Choroid plexus epithelial cell (primary cell): ENCODE data around the gene HSPBAP1.
"Not testable (repeated sequence)": the region's sequence is repeated elsewhere in the genome, so short reads cannot be mapped to it uniquely, and the experiment has no call there.

ENCODE experiments used
- DNase-seq: peaks from one replicate; pipeline ENCODE4 v3.0.0-alpha.2; 2010; ENCODE audit warnings: low read depth
- H3K4me3 ChIP-seq: 2 replicates; pipeline ENCODE4 v1.5.1; 2011; ENCODE audit warnings: low read depth, mild to moderate bottlenecking, control low read depth, low read length, moderate library complexity
- CTCF ChIP-seq: conservative IDR thresholded peaks from 2 replicates; pipeline ENCODE4 v1.5.1; 2011; ENCODE audit warnings: low read depth, mild to moderate bottlenecking, control low read depth, inconsistent platforms, low read length, moderate library complexity

The HSPBAP1 gene

GRCh38 chr3:122742234-122742633 lies 51.4 kb downstream of the HSPBAP1 start:
- TF ChIP-seq CTCF = no peak
- no peak overlapping the region for H3K4me3 ChIP-seq
- no peak for DNase-seq

- TF ChIP-seq CTCF = no peak
- no peak for DNase-seq
- no peak overlapping the region for H3K4me3 ChIP-seq
Measured at GRCh38 chr3:122739172-122739571, 54.5 kb downstream of the HSPBAP1 start.

GRCh38 chr3:122732682-122733525 lies 60.7 kb downstream of the HSPBAP1 start:
- DNase-seq, H3K4me3 ChIP-seq: not testable (repeated sequence)

- no peak for TF ChIP-seq CTCF
- H3K4me3 ChIP-seq = no peak overlapping the region
Measured at GRCh38 chr3:122730240-122730639, 63.4 kb downstream of the HSPBAP1 start.

GRCh38 chr3:122728756-122729514 lies 64.7 kb downstream of the HSPBAP1 start:
- no peak for TF ChIP-seq CTCF
- no peak for DNase-seq
- H3K4me3 ChIP-seq = no peak overlapping the region

More at GRCh38 chr3:122730240-122730639, 63.4 kb downstream of the HSPBAP1 start:
- no peak for DNase-seq

- no peak overlapping the region for H3K4me3 ChIP-seq
- no peak for TF ChIP-seq CTCF
- DNase-seq = no peak
Measured at GRCh38 chr3:122728186-122728585, 65.4 kb downstream of the HSPBAP1 start.

GRCh38 chr3:122727766-122728165 lies 65.9 kb downstream of the HSPBAP1 start:
- no peak for DNase-seq
- TF ChIP-seq CTCF = no peak
- H3K4me3 ChIP-seq = no peak overlapping the region
